HG02571 (cell line): Measurements from ENCODE around the gene GFI1.

Experiments used
- ATAC-seq: cut with Tn5 transposase; IDR thresholded peaks from one replicate; pipeline ENCODE4 v1.9.1; 2021; ENCODE audit warnings: mild to moderate bottlenecking, moderate library complexity; ENCODE audit not compliant: unreplicated experiment

GFI1 gene

DNA sequence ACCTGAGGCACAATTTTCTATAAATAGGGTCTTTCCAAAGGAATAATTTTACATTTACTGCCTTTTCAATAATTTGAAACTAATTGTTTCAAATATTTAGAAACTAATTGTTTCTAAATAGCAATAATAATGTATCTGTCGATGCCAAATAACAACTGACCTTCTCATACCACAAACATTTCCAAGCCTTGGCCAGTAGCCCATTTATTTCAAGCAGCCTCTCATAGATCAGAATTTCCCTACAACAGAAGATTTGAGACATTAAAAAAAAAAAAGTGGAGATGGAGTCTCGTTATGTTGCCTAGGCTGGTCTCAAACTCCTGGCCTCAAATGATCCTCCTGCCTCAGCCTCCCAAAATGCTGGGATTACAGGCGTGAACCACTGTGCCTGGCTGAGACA is 2.1 kb upstream of the GFI1 start:
- ATAC-seq: no peak

DNA sequence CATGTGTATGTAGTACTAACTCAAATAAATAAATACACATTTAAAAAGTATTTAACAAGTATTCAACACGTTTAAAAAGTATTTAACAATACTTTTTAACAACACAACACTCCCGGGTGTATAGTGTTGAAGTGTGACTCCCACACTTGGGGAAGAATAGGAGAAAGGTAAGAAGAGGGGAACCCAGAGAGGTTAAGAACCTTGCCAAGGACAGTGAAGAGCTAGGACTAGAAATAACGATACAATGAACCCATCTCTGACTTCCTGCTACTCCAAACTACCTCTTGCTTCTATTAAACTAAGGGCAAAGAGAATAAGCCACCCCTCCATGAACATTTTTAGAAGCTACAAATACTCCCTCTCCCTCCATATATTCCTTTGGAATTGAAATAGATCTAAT is 1.7 kb upstream of the GFI1 start:
- ATAC-seq: no peak

- no peak for ATAC-seq
Measured at GRCh38 chr1:92487078-92487605, 417 bp upstream of the GFI1 start.

GRCh38 chr1:92485381-92486250 is 1.1 kb downstream of the GFI1 start:
- ATAC-seq: peak; percentile 46

DNA sequence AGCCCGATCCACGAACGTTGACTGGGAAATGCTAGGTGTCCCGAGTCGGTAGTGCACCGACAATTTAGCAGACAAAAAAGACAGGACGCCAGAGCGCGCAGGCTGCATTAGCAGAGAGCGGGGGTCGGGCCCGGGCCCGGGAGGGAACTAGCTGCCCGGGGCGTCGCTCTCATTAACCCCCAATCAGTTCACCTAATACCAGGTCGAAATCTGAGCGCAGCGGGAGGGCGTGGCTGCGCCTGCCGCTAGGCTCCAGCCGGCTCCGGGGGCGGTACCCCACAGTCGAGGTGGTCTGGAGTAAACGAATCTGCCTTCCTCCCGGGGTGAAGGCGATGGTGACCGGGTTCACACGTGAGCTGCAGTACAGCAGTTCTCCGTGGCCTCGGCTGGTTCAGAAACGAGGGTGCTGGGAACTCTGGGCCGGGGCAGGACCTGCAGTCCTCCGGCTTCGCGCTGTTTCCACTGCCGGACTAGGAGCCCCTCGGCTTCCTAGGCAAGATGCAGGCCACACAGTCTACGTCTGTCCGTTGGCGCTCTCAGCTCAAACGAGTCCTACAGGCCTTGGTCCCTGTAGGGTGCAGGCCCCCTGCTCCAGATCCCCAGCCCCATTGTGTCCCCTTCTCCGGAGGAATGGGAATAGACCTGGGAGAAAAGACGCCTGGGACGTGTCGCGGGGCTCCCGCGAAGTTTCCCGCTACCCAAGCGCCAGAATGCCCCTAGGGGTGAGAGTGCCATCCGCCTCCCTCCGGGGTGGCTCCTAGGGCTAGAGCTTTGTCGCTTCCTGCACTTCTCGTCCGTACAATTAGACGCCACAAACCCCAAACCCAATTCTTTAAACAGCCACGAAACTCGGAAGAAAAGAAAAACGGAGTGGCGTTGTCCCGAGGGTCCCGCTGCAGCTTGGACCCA is 2.0 kb downstream of the GFI1 start:
- ATAC-seq: peak; percentile 14

DNA sequence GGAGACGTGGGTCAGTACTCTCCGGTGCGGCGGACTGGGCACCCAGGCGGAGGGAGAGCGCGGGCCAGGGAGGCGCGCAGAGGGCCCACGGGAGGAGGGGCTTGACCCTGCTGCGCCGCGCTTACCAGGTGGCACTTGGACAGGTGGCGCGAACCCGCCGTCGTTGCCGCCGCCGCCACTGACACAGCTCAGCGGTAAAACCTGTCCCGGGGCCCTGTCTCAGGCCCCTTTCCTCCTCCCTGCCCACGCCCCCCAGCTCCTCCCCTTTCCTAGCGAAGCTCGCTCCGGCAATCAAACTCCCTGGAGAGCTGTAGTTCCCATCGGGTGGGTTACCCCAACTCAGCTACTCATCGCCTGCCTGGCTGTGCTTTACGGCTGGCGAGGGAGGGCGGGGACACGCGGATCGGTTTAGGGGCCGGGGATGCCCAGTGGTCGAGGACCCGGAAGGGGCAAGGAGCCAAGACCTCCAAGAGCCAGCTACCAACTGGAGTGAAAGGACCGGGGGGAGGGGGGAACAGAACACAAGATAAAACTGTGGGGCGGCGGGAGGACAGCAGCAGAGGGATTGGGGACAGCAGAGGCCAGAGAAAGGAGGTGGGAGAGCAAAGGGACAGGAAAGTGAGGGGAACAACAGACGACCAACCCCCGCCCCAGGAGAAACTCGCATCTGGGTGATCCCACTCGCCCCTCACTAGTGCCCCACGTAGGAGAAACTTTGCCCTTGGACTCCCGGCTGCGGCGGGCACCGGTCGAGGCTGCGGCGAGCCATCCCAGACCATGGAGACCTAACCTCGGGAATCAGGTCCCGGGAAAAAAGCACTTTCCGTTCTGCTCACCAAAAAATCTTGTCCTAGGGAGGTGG is 2.9 kb downstream of the GFI1 start:
- ATAC-seq: no peak

DNA sequence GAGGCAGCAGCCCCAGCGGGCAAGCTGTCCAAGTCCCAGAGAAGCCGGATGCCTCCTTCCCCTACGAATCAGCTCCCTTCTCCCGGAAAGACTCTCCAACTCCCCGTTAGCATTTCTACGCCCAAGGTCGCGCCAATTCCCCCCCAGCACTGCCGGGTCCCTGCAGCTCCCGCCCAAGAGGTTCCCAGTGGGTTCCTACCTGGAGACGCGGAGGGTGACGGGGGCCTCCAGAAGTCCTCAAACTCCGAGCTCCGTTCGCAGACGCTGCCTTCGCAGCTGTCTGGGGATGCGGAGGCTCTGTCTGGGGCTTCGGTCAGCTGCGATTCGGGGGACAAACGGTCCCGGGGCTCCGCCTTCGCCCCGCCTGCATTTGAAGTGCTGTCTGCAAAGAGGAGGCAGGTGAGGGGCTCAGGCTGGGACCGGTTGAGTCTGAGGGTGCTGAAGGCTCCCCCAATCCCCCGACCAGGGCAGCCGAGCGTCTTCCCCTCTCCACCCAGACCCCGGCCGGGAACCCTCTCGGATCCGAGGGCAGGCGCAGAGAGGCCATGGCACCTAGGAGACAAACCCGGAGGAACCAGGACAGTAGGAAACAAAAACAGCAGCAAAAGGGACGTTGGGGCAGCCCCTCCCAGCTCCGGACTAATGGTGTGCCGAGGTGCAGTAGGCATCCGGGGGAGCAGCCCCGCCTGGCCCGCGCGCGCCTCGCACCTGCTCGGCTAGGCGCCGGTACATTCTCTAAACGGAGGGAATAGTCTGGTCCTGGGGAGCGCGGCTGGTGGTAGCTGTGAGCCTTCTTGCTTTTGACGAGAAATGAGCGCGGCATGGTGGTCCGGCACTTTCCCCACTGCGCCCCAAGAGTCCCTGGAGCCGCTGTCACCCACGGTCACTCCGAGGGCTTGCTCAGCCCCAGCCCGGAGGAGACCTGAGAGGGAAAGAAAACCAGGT is 3.8 kb downstream of the GFI1 start:
- ATAC-seq: no peak

DNA sequence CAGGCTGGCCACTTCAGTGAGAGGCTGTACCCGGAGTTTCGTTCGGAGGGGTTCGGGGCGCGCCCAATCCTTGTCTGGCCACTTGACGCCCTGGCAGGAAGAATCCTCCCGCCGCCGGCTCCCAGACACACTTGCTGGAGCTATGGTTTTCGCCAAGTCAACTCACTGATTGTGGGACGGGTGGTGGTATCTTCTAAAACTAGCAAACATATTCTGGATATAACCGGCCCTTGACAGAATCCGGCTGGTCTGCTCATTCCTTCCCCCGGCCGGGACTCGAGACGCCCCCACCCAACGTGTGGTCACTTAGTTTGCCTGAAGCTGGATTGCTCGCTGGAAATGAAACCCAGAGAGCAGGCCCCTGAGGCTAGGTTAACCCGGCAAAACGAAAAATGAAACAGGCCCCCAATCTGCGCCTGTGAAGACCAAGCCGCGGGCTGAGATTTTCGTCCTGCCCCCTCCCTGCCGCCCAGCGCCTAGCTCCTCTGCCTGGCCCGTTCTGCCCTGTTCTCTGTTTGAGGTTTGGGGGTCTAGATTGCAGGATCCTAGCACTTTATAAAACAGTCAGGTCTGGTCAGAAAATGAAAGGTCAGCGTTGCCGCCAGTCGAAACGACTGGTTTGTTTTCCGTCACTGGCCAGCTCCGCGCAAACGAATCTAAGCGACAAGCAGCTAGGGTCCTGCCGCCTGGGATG is 4.6 kb downstream of the GFI1 start:
- ATAC-seq: no peak

DNA sequence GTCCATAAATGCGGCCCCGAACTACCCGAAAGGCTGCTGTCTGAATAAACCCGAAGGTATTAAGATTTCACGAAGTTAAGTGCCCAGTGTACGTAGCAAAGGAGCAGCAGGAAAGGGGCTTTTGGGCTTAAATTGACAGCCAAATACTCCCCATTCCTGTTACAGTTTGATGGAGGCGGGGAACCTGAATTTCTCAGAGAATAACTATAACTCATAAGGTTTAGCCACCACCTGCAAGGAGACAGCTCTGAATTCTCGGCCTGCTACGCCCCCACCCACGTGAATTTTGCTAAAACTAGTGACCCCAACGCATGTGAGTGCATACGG is 5.2 kb downstream of the GFI1 start:
- no peak for ATAC-seq

- no peak for ATAC-seq
Measured at GRCh38 chr1:92480813-92481598, 5.7 kb downstream of the GFI1 start.

- ATAC-seq: no peak
Measured at GRCh38 chr1:92480200-92480812, 6.4 kb downstream of the GFI1 start.

DNA sequence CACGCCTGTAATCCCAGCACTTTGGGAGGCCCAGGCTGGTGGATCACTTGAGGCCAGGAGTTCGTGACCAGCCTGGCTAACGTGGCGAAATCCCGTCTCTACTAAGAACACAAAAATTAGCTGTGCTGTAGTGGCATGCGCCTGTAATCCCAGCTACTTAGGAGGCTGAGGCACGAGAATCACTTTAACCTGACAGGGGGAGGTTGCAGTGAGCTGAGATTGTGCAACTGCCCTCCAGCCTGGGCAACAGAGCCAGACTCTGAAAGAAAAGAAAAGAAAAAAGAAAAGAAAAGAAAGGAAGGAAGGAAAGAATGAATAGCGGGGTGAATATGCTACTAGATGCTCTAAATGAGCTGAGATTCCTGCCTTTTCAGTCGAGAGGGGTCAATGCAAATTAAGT is 7.1 kb downstream of the GFI1 start:
- no peak for ATAC-seq

DNA sequence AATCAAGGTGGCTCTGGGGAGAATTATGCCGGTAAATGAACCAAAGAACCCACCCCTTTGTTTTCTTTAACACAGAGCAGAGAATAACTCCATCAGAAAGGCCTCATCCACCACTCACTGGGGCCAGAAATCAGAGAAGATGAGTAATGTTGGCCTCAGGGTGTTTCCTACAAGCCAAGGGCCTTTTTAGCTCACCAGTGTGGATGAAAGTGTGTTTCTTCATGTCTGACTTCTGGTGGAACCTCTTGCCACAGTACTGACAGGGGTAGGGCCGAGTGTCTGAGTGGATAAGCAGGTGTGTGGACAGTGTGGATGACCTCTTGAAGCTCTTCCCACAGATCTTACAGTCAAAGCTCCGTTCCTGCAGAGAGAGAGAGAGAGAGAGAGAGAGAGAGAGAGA is 8.3 kb downstream of the GFI1 start:
- ATAC-seq: no peak

DNA sequence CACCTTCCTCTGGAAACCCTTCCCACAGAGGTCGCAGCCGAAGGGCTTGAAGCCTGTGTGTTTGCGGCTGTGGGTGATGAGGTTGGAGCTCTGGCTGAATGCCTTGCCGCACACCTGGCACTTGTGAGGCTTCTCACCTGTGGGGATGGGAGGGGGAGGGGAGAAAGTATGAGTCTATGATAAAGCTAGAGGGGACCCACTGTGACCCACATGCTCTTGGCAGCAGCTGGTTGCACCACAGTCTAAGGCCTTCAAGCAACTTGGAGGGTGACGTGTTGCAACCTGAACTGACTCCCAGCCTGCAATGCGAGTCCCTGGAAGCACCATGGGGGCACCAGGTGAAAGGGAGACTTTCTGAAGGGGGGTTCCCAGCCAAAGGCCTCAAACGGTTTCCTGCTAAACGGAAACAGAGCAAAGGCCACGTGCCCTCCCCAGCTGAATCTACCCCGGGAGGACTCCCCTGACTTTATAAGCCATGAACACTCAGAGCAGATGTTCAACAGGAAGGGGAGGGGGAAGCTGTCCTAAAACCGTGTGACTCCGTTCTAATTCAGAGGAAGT is 10.6 kb downstream of the GFI1 start:
- ATAC-seq: no peak

DNA sequence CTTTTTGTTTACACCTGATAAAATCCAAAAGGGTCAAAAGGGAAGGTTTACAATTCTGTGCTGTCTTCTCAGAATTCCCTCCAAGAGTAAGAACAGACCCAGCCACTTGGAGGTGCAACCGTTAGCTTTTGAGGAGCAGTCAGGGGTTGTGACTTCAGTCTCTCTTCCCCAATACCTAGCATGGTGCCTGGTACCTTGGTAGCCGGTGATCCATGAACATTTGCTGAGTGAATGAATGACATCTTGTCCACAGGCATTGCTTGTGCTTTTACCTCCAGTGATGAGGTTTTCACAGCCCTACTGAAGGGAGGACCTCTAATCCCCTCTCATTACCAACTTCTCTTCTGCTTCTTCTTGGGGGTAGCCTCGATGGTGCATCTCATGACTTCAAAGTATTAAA is 11.7 kb downstream of the GFI1 start:
- no peak for ATAC-seq

- peak; percentile 55 for ATAC-seq
Measured at GRCh38 chr1:92473781-92474495, 12.8 kb downstream of the GFI1 start.

DNA sequence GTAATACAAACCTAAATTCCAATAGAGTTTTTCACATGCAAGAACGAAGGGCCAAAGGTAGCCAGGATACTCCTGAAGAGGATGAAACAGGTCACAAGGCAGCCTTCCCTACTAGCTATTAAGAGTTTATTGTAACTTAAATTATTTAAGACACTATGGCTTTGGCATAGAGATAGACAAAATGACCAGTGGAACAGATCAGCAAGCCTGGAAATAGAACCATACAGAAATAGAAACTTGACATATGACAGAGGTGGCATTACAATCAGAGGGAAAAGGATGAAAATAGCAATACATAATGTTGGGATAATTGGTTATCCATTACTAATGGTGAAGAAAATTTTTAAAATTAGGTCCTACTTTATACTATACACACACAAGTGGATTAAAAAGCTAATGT is 16.5 kb downstream of the GFI1 start:
- no peak for ATAC-seq
